Motor neuron (in vitro differentiated cells): Measurements from ENCODE around the gene MFN1. TPM values are rescaled to one million over a fixed set of nuclear protein-coding genes. Genes with fewer than 3 reads are reported as not detected.
"Not testable (repeated sequence)": the region's sequence is repeated elsewhere in the genome, so short reads cannot be mapped to it uniquely, and the experiment has no call there.

Experiments used
- ATAC-seq, 8 experiments: fragments of 200-7000 bp; cut with Tn5 transposase; replicated peaks in 6 of 8; 2 replicates each; pipeline ENCODE4 v1.8.0; 2021; ENCODE audit warnings: mild to moderate bottlenecking in 8 of 8, moderate library complexity in 8 of 8
- H3K27ac ChIP-seq, 2 donors: fragments of 250-450 bp; sonication (Bioruptor Pico); 2 replicates each; pipeline ENCODE4 v1.9.0; 2021; ENCODE audit warnings: antibody characterized with exemption in 2 of 2, mild to moderate bottlenecking in 2 of 2, moderate library complexity in 1 of 2
- H3K4me1 ChIP-seq, 2 donors: fragments of 250-450 bp; sonication (Bioruptor Pico); replicated peaks in 1 of 2; 2 replicates each; pipeline ENCODE4 v1.6.1; 2021; ENCODE audit warnings: antibody characterized with exemption in 2 of 2, mild to moderate bottlenecking in 2 of 2, moderate library complexity in 1 of 2
- H3K4me3 ChIP-seq, 5 donors: fragments of 250-450 bp; sonication (Bioruptor Pico); 2 replicates each; pipeline ENCODE4 v1.9.0; 2021; ENCODE audit warnings: antibody characterized with exemption in 5 of 5, mild to moderate bottlenecking in 5 of 5, moderate library complexity in 4 of 5
- WGBS, 10 experiments: fragments of 450-650 bp; shearing (Covaris generic); methylation state at CpG; one replicate each; pipeline ENCODE4 v1.0.0; 2022; 5-methylcytosine and 5-hydroxymethylcytosine counted together
- in situ Hi-C, 9 experiments: fragments of 400-800 bp; cut with MboI; loops; one replicate each; pipeline ENCODE4 v1.15.0; 2021; ENCODE audit warnings: low sequenced_read_pairs in 9 of 9, low pct_unique_long_range_greater_than_20kb in 2 of 9; ENCODE audit not compliant: unreplicated experiment in 9 of 9
- total RNA-seq, 8 experiments: library from RNA; unstranded; fragments of 300-600 nt; gene quantifications; 2 replicates each; pipeline versions ENCODE4 v1.2.3 to v1.2.4, GENCODE V29; 2022

MFN1 gene
- 10 to 100 TPM; 19.2 to 44.2 (median 36.3) TPM for total RNA-seq

GRCh38 chr3:179347345-179348194 lies at the start of gene MFN1:
TSS of gene MFN1 (plus strand) at chr3:179347709. CDS start at chr3:179348852, 1,143 bp downstream.
- H3K4me1 ChIP-seq, result peaks cover 6 to 8% of the 10 kb centered on the region in 2 donors
- peak within 1 kb of the TSS; percentile 53 to 90 for H3K27ac ChIP-seq
- peak; percentile 92 to 99 (median 98) for ATAC-seq
- H3K4me3 ChIP-seq, result peak within 1 kb of the TSS; percentile 60 to 89 (median 83)
- in situ Hi-C loops, result no loop called here
- WGBS, 10 experiments, result 0 to 1% (median 0%) methylated on average over 2 to 16 of the region's 63 CpGs; no CpG with 5 or more reads in 6 of the 10 experiments

DNA sequence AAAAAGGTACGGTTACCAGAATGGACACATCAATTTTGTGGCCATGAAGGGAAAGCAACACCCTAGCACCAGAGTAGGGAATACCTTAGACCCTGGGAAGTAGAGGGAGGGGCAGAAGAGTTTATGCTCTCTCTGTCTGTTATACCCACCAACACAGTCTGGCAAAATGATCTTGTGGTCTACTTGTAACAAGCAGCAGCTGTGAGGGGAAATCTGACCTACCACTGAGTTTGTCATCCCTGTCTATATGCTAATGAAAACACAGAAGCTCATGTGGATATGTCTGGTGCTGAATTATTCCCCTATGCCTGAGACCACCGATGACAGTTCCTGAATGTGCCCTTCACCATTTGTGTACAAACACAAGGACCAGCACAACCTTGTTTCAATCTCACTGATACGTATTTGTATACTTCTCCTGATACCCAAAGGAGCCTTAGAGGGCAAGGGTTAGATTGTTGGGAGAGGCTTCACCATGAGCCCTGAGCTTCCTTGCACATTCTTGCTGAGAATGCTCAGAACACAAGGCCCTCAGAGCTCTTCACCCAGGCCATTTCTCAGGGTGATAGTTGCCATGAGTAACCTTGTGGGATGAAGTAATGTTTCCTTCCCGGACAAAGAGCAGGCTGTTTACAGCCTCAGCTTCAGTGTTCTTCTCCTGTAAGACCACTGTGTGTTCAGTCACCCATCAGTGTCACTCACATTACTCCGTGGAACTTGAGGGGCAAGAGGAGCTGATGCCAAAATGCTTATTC lies 49.4 kb upstream of the MFN1 start:
- peak in 3 of 8 experiments; percentile 52 to 100 (median 70) for ATAC-seq
- WGBS, 10 experiments, result 50 to 95% (median 86%) methylated on average over 1 to 4 of the region's 5 CpGs; no CpG with 5 or more reads in 1 of the 10 experiments
- Histone ChIP-seq H3K27ac (no peak overlapping the region), H3K4me3 (no peak overlapping the region), H3K4me1 (peaks cover 0 to 2% of the 10 kb centered on the region in 2 donors)
- in situ Hi-C loops, result no loop called here

- in situ Hi-C loops, result no loop called here
- Histone ChIP-seq H3K4me1 (peaks cover 0 to 2% of the 10 kb centered on the region in 2 donors), H3K27ac (no peak overlapping the region), H3K4me3 (no peak overlapping the region)
- 5 to 87% (median 75%) methylated on average over 1 to 2 of the region's 2 CpGs; no CpG with 5 or more reads in 1 of the 10 experiments for WGBS, 10 experiments
- no peak for ATAC-seq
These were observed 48.2 kb upstream of the MFN1 start for GRCh38 chr3:179299316-179299715.

- in situ Hi-C loops, result loop anchor here in 5 of 9 experiments (25.0 kb wide), 4 partner anchors 163 to 863 kb away; partner anchors contain the start of gene PIK3CA (in 1 of the 5)
- 12 to 100% (median 83%) methylated on average over 1 to 4 of the region's 5 CpGs; no CpG with 5 or more reads in 1 of the 10 experiments for WGBS, 10 experiments
- H3K4me1 ChIP-seq, result peaks cover 0 to 2% of the 10 kb centered on the region in 2 donors
- no peak for ATAC-seq
- no peak overlapping the region for H3K27ac ChIP-seq
- H3K4me3 ChIP-seq, result no peak overlapping the region
These were observed 47.4 kb upstream of the MFN1 start for GRCh38 chr3:179299999-179300613.

GRCh38 chr3:179301645-179302044 lies 45.9 kb upstream of the MFN1 start:
- Histone ChIP-seq H3K4me3 (no peak overlapping the region), H3K4me1 (peaks cover 0 to 2% of the 10 kb centered on the region in 2 donors), H3K27ac (no peak overlapping the region)
- 36 to 100% (median 67%) methylated on average over 1 to 3 of the region's 3 CpGs; no CpG with 5 or more reads in 2 of the 10 experiments for WGBS, 10 experiments
- no peak for ATAC-seq
- in situ Hi-C loops, result loop anchor here in 5 of 9 experiments (25.0 kb wide), 4 partner anchors 164 to 864 kb away; partner anchors contain the start of gene PIK3CA (in 1 of the 5)

DNA sequence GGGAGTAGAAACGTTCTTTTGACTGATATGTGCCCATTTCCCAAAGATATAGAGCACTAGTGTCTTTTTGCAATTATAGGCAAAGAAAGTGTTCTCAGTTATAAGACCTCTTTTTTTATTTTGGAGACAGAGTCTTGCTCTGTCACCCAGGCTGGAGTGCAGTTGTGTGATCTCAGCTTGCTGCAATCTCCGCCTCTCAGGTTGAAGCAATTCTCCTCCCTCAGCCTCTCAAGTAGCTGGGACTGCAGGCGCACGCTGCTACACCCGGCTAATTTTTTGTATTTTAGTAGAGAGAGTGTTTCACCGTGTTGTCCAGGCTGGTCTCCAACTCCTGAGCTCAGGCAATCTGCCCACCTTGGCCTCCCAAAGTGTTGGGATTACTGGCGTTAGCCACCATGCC lies 45.4 kb upstream of the MFN1 start:
- Histone ChIP-seq H3K4me1 (peaks cover 0 to 2% of the 10 kb centered on the region in 2 donors), H3K27ac (no peak overlapping the region), H3K4me3 (no peak overlapping the region)
- no peak for ATAC-seq
- in situ Hi-C loops, result loop anchor here in 5 of 9 experiments (25.0 kb wide), 4 partner anchors 165 to 865 kb away; partner anchors contain the start of gene PIK3CA (in 1 of the 5)
- 17 to 100% (median 82%) methylated on average over 1 to 7 of the region's 7 CpGs for WGBS, 10 experiments

GRCh38 chr3:179304605-179305004 lies 42.9 kb upstream of the MFN1 start:
- no peak overlapping the region for H3K27ac ChIP-seq
- peaks cover 0 to 4% of the 10 kb centered on the region in 2 donors for H3K4me1 ChIP-seq
- in situ Hi-C loops, result loop anchor here in 5 of 9 experiments (25.0 kb wide), 4 partner anchors 167 to 867 kb away; partner anchors contain the start of gene PIK3CA (in 1 of the 5)
- ATAC-seq, result no peak
- H3K4me3 ChIP-seq, result no peak overlapping the region
- 0 to 55% (median 0%) methylated on average over 1 to 2 of the region's 2 CpGs; no CpG with 5 or more reads in 5 of the 10 experiments for WGBS, 10 experiments

GRCh38 chr3:179307362-179307761 lies 40.1 kb upstream of the MFN1 start:
- H3K4me3 ChIP-seq, ATAC-seq, H3K4me1 ChIP-seq, H3K27ac ChIP-seq: not testable (repeated sequence)
- in situ Hi-C loops, result loop anchor here in 5 of 9 experiments (25.0 kb wide), 4 partner anchors 170 to 870 kb away; partner anchors contain the start of gene PIK3CA (in 1 of the 5)
- 0 to 100% (median 80%) methylated on average over 1 to 2 of the region's 2 CpGs; no CpG with 5 or more reads in 3 of the 10 experiments for WGBS, 10 experiments

DNA sequence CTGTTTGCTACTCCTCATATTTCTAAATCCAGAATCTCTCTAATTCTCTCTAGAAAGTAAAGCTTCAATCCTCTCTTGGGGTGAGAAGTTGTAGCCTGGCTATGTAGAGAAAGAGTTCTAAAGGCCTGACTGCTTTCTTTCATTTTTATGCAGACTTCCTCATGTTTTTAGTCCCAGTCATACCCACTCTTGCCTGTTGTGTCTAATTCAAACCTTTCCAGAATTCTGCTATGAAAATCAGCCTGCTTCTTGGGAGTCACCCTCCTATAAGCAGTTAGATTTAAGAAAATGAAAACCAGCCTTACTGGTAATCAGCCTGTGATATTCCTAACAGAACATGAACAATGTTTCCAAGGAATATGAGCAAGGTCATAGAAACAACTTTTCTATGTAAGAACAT lies 39.5 kb upstream of the MFN1 start:
- no peak overlapping the region for H3K4me3 ChIP-seq
- H3K27ac ChIP-seq, result no peak overlapping the region
- no peak for ATAC-seq
- peaks cover 0 to 9% of the 10 kb centered on the region in 2 donors for H3K4me1 ChIP-seq
- in situ Hi-C loops, result loop anchor here in 5 of 9 experiments (25.0 kb wide), 4 partner anchors 171 to 871 kb away; partner anchors contain the start of gene PIK3CA (in 1 of the 5)

- in situ Hi-C loops, result loop anchor here in 8 of 9 experiments (10.0 to 25.0 kb wide), 5 partner anchors 172 to 872 kb away; partner anchors contain the start of gene PIK3CA (in 1 of the 8)
- H3K27ac ChIP-seq, result no peak overlapping the region
- WGBS, 10 experiments, result 0 to 50% (median 24%) methylated on average over 1 of the region's 1 CpG; no CpG with 5 or more reads in 2 of the 10 experiments
- ATAC-seq, result peak in 4 of 8 experiments; percentile 50 to 93 (median 61)
- H3K4me1 ChIP-seq, result peaks cover 0 to 9% of the 10 kb centered on the region in 2 donors
- no peak overlapping the region for H3K4me3 ChIP-seq
These were observed 38.1 kb upstream of the MFN1 start for GRCh38 chr3:179309225-179310078.

- H3K4me3 ChIP-seq, result no peak overlapping the region
- no peak for ATAC-seq
- no peak overlapping the region for H3K27ac ChIP-seq
- in situ Hi-C loops, result loop anchor here in 8 of 9 experiments (10.0 to 25.0 kb wide), 5 partner anchors 182 to 882 kb away; partner anchors contain the start of gene PIK3CA (in 1 of the 8)
- WGBS, 10 experiments, result 76 to 100% (median 100%) methylated on average over 1 to 2 of the region's 2 CpGs; no CpG with 5 or more reads in 4 of the 10 experiments
- no peaks in the 10 kb centered on the region for H3K4me1 ChIP-seq
These were observed 28.6 kb upstream of the MFN1 start for GRCh38 chr3:179318876-179319275.
